Activated CD8-positive, alpha-beta memory T cell treated with anti-CD3 and anti-CD28 coated beads, Interleukin-2, amount 50 U/mL, for 4 hours (primary cell): ENCODE results near the gene LARP6.
A peak's percentile ranks its signal among the peaks of the same experiment; 100 is the strongest.
"Not testable (repeated sequence)": the region's sequence is repeated elsewhere in the genome, so short reads cannot be mapped to it uniquely, and the experiment has no call there.

Source experiments
- DNase-seq: peaks from one replicate; pipeline ENCODE4 v3.0.0-alpha.2; 2020

LARP6 gene

GRCh38 chr15:70853973-70854665, at the start of gene LARP6:
LARP6 (minus strand) TSS chr15:70854157; CDS start chr15:70854088, 69 bp downstream.
- DNase-seq, result peak; percentile 32

GRCh38 chr15:70902107-70902506, 48.1 kb upstream of the LARP6 start:
- no peak for DNase-seq

- no peak for DNase-seq
Measured at GRCh38 chr15:70892912-70893560, 39.1 kb upstream of the LARP6 start.

GRCh38 chr15:70892002-70892911, 38.3 kb upstream of the LARP6 start, which contains the start of the genes LRRC49 and THAP10:
LRRC49 (plus strand) TSS chr15:70892826; CDS start chr15:70892895, 69 bp downstream.
THAP10 (minus strand) TSS chr15:70892433; CDS start chr15:70892272, 161 bp downstream.
- no peak for DNase-seq

- DNase-seq, result no peak
Measured at GRCh38 chr15:70882361-70882760, 28.4 kb upstream of the LARP6 start.

- DNase-seq, result no peak
Measured at GRCh38 chr15:70880781-70881180, 26.8 kb upstream of the LARP6 start.

- DNase-seq, result no peak
Measured at GRCh38 chr15:70879401-70879800, 25.4 kb upstream of the LARP6 start.

- no peak for DNase-seq
Measured at GRCh38 chr15:70876683-70877082, 22.7 kb upstream of the LARP6 start.

GRCh38 chr15:70876011-70876410, 22.1 kb upstream of the LARP6 start:
- DNase-seq, result no peak

- DNase-seq, result no peak
Measured at GRCh38 chr15:70875001-70875782, 21.2 kb upstream of the LARP6 start.

GRCh38 chr15:70873232-70874054, 19.5 kb upstream of the LARP6 start:
- no peak for DNase-seq

- DNase-seq, result not testable (repeated sequence)
Measured at GRCh38 chr15:70871490-70871889, 17.5 kb upstream of the LARP6 start.

GRCh38 chr15:70870051-70870450, 16.1 kb upstream of the LARP6 start:
- no peak for DNase-seq

- DNase-seq, result no peak
Measured at GRCh38 chr15:70869346-70869745, 15.4 kb upstream of the LARP6 start.

- no peak for DNase-seq
Measured at GRCh38 chr15:70867911-70868467, 14.0 kb upstream of the LARP6 start.

GRCh38 chr15:70866982-70867641, 13.2 kb upstream of the LARP6 start:
- DNase-seq, result no peak

GRCh38 chr15:70863450-70864218, 9.7 kb upstream of the LARP6 start:
- no peak for DNase-seq

- DNase-seq, result no peak
Measured at GRCh38 chr15:70859998-70860397, 6.0 kb upstream of the LARP6 start.

GRCh38 chr15:70859322-70859908, 5.5 kb upstream of the LARP6 start:
- no peak for DNase-seq
